B cell (primary cell): Measurements from ENCODE around the gene ITSN1.
"Not testable (repeated sequence)": the region's sequence is repeated elsewhere in the genome, so short reads cannot be mapped to it uniquely, and the experiment has no call there.

Source experiments
- CTCF ChIP-seq: fragments of 200-600 bp; IDR thresholded peaks from one replicate; pipeline ENCODE4 v1.8.0; 2022; ENCODE audit warnings: antibody characterized with exemption, mild to moderate bottlenecking
- EZH2 ChIP-seq: IDR thresholded peaks from 2 replicates; pipeline ENCODE4 v1.6.1; 2012; ENCODE audit warnings: borderline replicate concordance, low read depth, mild to moderate bottlenecking, moderate library complexity, low read length; ENCODE audit not compliant: insufficient read depth, poor library complexity, severe bottlenecking

DNA sequence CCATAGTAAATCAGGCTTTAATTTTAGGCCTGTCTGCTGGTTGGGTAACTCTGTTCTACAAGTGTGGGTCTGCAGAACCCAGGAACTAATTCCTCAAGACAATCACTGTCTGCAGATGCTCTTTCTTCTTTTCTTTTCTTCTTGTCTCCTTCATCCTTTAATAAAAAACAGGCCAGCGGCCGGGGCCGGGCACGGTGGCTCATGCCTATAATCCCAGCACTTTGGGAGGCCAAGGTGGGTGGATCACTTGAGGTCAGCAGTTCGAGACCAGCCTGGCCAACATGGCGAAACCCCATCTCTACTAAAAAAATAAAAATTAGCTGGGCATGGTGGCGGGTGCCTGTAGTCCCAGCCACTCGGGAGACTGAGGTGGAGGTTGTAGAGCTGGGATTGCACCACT is 220.9 kb downstream of the ITSN1 start:
- not testable (repeated sequence) for TF ChIP-seq CTCF, EZH2
